GM12878 (cell line): Measurements from ENCODE around the gene ARL5A. TPM values are rescaled to one million over a fixed set of nuclear protein-coding genes. Genes with fewer than 3 reads are reported as not detected.

Experiments
- ATAC-seq: fragments of 200-7000 bp; cut with Tn5 transposase; 3 replicates; pipeline ENCODE4 v1.9.1; 2020; ENCODE audit warnings: mild to moderate bottlenecking, moderate library complexity
- BruUV-seq: library from RNA; stranded (reverse); fragments of 400-500 nt; replicated peaks from 2 replicates; lab custom pipeline; 2021; lab: Mats Ljungman, UMichigan
- CTCF ChIA-PET: fragments of 300-600 bp; sonication (Branson Sonifier 250); formaldehyde crosslinking; extraction: SDS; loops from one replicate; lab custom pipeline; 2021; ENCODE audit warnings: inconsistent platforms; lab: Yijun Ruan, JAX
- POLR2A ChIA-PET: fragments of 350-600 bp; formaldehyde crosslinking; extraction: SDS; loops from one replicate; lab custom pipeline; 2021; ENCODE audit warnings: inconsistent platforms; lab: Charles Lee
- RAD21 ChIA-PET: fragments of 300-600 bp; sonication (Branson Sonifier 250); formaldehyde crosslinking; loops from one replicate; lab custom pipeline; 2023; ENCODE audit warnings: antibody characterized with exemption; ENCODE audit not compliant: unreplicated experiment; lab: Charles Lee
- SMC1A ChIA-PET: fragments of 300-600 bp; sonication (Branson Sonifier 250); formaldehyde crosslinking; loops from one replicate; lab custom pipeline; 2023; ENCODE audit not compliant: unreplicated experiment, uncharacterized antibody; lab: Charles Lee
- DNase-seq: peaks from one replicate; pipeline ENCODE4 v3.0.0-alpha.2; 2011; ENCODE audit warnings: low read depth, low spot score
- FAIRE-seq: peaks from 3 replicates; lab custom pipeline; 2011; peaks lifted over from hg19 to GRCh38; lab: Jason Lieb, UNC
- H2AFZ ChIP-seq: 2 replicates; pipeline ENCODE4 v1.6.0; 2011; ENCODE audit warnings: low read depth, low read length, control low read depth; ENCODE audit not compliant: control insufficient read depth
- H3K27ac ChIP-seq: 2 replicates; pipeline ENCODE4 v1.5.1; 2011; ENCODE audit warnings: control low read depth; ENCODE audit not compliant: control insufficient read depth, insufficient read depth
- H3K27me3 ChIP-seq, 2 experiments: replicated peaks in 1 of 2; 2 replicates each; pipeline versions ENCODE4 v1.6.0 to v1.6.1; 2011; ENCODE audit warnings: low read length in 1 of 2; ENCODE audit not compliant: control insufficient read depth in 2 of 2, insufficient read depth in 2 of 2
- H3K36me3 ChIP-seq, 2 experiments: 2 replicates each; pipeline ENCODE4 v1.5.1; 2011; ENCODE audit warnings: low read length in 1 of 2; ENCODE audit not compliant: control insufficient read depth in 2 of 2, insufficient read depth in 2 of 2
- H3K4me1 ChIP-seq: 2 replicates; pipeline ENCODE4 v1.6.1; 2011; ENCODE audit warnings: mild to moderate bottlenecking, low read length, moderate library complexity, mixed read lengths; ENCODE audit not compliant: control insufficient read depth, insufficient read depth
- H3K4me2 ChIP-seq: 2 replicates; pipeline ENCODE4 v1.6.0; 2011; ENCODE audit warnings: control low read depth; ENCODE audit not compliant: control insufficient read depth, insufficient read depth
- H3K4me3 ChIP-seq: fragments of 200-600 bp; sonication (generic); 2 replicates; pipeline ENCODE4 v1.5.1; 2016
- H3K79me2 ChIP-seq: 2 replicates; pipeline ENCODE4 v1.6.0; 2011; ENCODE audit warnings: low read length; ENCODE audit not compliant: control insufficient read depth, insufficient read depth
- H3K9ac ChIP-seq: 2 replicates; pipeline ENCODE4 v1.8.0; 2011; ENCODE audit warnings: low read length, control low read depth, mixed read lengths; ENCODE audit not compliant: control insufficient read depth, insufficient read depth
- H3K9me3 ChIP-seq: replicated peaks from 3 replicates; pipeline ENCODE4 v1.5.1; 2011; ENCODE audit warnings: mild to moderate bottlenecking, low read length; ENCODE audit not compliant: control insufficient read depth, insufficient read depth
- H4K20me1 ChIP-seq: 2 replicates; pipeline ENCODE4 v1.6.0; 2011; ENCODE audit not compliant: control insufficient read depth, insufficient read depth
- EP300 ChIP-seq, 2 experiments: fragments of 150-350 bp in 1 of 2; IDR thresholded peaks; 2 replicates each; pipeline ENCODE4 v1.6.1; 2011 to 2012; ENCODE audit warnings: low read depth in 2 of 2, low read length in 2 of 2, borderline replicate concordance in 1 of 2, improper control_type of control experiment in 1 of 2, inconsistent platforms in 1 of 2; ENCODE audit not compliant: control insufficient read depth in 1 of 2
- KLF5 ChIP-seq: fragments of 450-650 bp; IDR thresholded peaks from 2 replicates; pipeline ENCODE4 v1.6.1; 2014; ENCODE audit warnings: mild to moderate bottlenecking; ENCODE audit not compliant: partially characterized antibody
- MLLT1 ChIP-seq: fragments of 450-650 bp; IDR thresholded peaks from 2 replicates; pipeline ENCODE4 v1.6.1; 2016; ENCODE audit warnings: mild to moderate bottlenecking
- NFXL1 ChIP-seq: fragments of 450-650 bp; IDR thresholded peaks from 2 replicates; pipeline ENCODE4 v1.6.1; 2017; ENCODE audit warnings: antibody characterized with exemption, mild to moderate bottlenecking, borderline replicate concordance
- NKRF ChIP-seq: fragments of 450-650 bp; conservative IDR thresholded peaks from 2 replicates; pipeline ENCODE4 v1.6.1; 2017; ENCODE audit warnings: mild to moderate bottlenecking, moderate library complexity
- PRDM15 ChIP-seq: fragments of 450-650 bp; formaldehyde crosslinking; IDR thresholded peaks from 2 replicates; pipeline ENCODE4 v1.4.0; 2020; ENCODE audit warnings: mild to moderate bottlenecking, moderate library complexity
- RELB ChIP-seq: fragments of 450-650 bp; IDR thresholded peaks from 2 replicates; pipeline ENCODE4 v1.6.1; 2017; ENCODE audit warnings: low read depth, mild to moderate bottlenecking, moderate library complexity
- SIN3A ChIP-seq: IDR thresholded peaks from 2 replicates; pipeline ENCODE4 v1.6.1; 2012; ENCODE audit warnings: low read depth, low read length, improper control_type of control experiment
- SREBF1 ChIP-seq: IDR thresholded peaks from 2 replicates; pipeline ENCODE4 v1.6.1; 2012; ENCODE audit warnings: mild to moderate bottlenecking, low read length
- USF2 ChIP-seq: IDR thresholded peaks from 2 replicates; pipeline ENCODE4 v1.6.1; 2011; ENCODE audit warnings: low read depth, low read length, improper control_type of control experiment, borderline replicate concordance
- ZNF384 ChIP-seq: IDR thresholded peaks from 2 replicates; pipeline ENCODE4 v1.6.1; 2012; ENCODE audit warnings: low read depth, mild to moderate bottlenecking, low read length, improper control_type of control experiment, borderline replicate concordance
- ZNF622 ChIP-seq: fragments of 450-650 bp; IDR thresholded peaks from 2 replicates; pipeline ENCODE4 v1.6.1; 2017; ENCODE audit warnings: mild to moderate bottlenecking, inconsistent platforms
- ZZZ3 ChIP-seq: IDR thresholded peaks from 2 replicates; pipeline ENCODE4 v1.6.1; 2011; ENCODE audit warnings: low read depth; ENCODE audit not compliant: control insufficient read depth, insufficient read length
- WGBS: methylation state at CpG from one replicate; pipeline ENCODE4 v1.1.6; 2016; ENCODE audit warnings: low lambda C conversion rate; ENCODE audit not compliant: insufficient replicate concordance, insufficient coverage; ENCODE audit errors: missing lambda C conversion rate; 5-methylcytosine and 5-hydroxymethylcytosine counted together
- in situ Hi-C: fragments of 300-500 bp; cut with MboI; formaldehyde crosslinking; loops from 9 replicates; pipeline ENCODE4 v1.14.3; 2018; ENCODE audit warnings: mixed read lengths
- intact Hi-C: fragments of 100-400 bp; cut with micrococcal nuclease; formaldehyde crosslinking; loops from one replicate; pipeline ENCODE4 v1.14.2; 2022; ENCODE audit not compliant: unreplicated experiment
- polyA plus RNA-seq, 11 experiments: library from polyadenylated mRNA; depleted of rRNA in 4 of 11; unstranded in 6 of 11; stranded (reverse) in 5 of 11; fragments of >200 nt; fragmentation: Nextera tagmentation in 4 of 11; fragmentation: Illumina TruSeq in 1 of 11; extraction: Ambion mirVana in 4 of 11; extraction: Trizol in 1 of 11; gene quantifications; 1 replicate in 1 of 11; 2 replicates in 10 of 11; pipeline versions ENCODE4 v1.2.1 to v1.2.3, GENCODE V29; 2011 to 2016; ENCODE audit warnings: inconsistent platforms in 2 of 11, missing spikeins in 2 of 11, low read depth in 1 of 11
- total RNA-seq, 4 experiments: library from RNA; depleted of rRNA in 3 of 4; stranded (reverse); fragments of >200 nt in 3 of 4; fragmentation: Illumina TruSeq in 1 of 4; extraction: Trizol in 1 of 4; gene quantifications; 2 replicates each; pipeline versions ENCODE4 v1.2.1 to v1.2.3, GENCODE V29; 2013 to 2021

Gene ARL5A
- total and polyA plus RNA-seq, 10 of the 15 experiments (the other 5 are each of a cell fraction or from before 2014, with no cell fraction given) = 9.4 to 52.9 (median 32.0) TPM

GRCh38 chr2:151761193-151761592, 67.0 kb downstream of the ARL5A start:
- Histone ChIP-seq H3K4me1 (no peaks in the 10 kb centered on the region), H3K27ac (no peak overlapping the region), H3K4me2 (no peak overlapping the region), H2AFZ (no peak overlapping the region), H4K20me1 (no peaks in the 10 kb centered on the region), H3K27me3 (no peaks in the 10 kb centered on the region), H3K79me2 (no peaks in the 10 kb centered on the region), H3K9me3 (no peaks in the 10 kb centered on the region), H3K9ac (no peak overlapping the region), H3K4me3 (no peak overlapping the region), H3K36me3 (no peaks in the 10 kb centered on the region)
- 90% methylated on average over 3 of the region's 3 CpGs for WGBS
- DNase-seq (no peak), ATAC-seq (no peak), FAIRE-seq (no peak)
- RAD21 ChIA-PET = no interaction called here
- intact Hi-C loops = no loop called here
- in situ Hi-C loops = no loop called here
- SMC1A ChIA-PET = no interaction called here
- POLR2A ChIA-PET = no interaction called here
- no peak for TF ChIP-seq ZNF384
- no peak for TF ChIP-seq EP300 (IDR thresholded peaks at IDR 0.05; ENCODE audit: borderline replicate concordance in 1 of 2, control insufficient read depth in 1 of 2, low read depth in 2 of 2, low read length in 2 of 2)
- TF ChIP-seq SIN3A = no peak
- TF ChIP-seq NKRF = no peak
- no peak for TF ChIP-seq ZZZ3
- TF ChIP-seq KLF5 = no peak
- no peak for TF ChIP-seq USF2
- no peak for TF ChIP-seq RELB
- TF ChIP-seq NFXL1 = no peak
- no peak for TF ChIP-seq MLLT1
- TF ChIP-seq ZNF622 = no peak
- TF ChIP-seq PRDM15 (CRISPR knock-in tag) = no peak
- TF ChIP-seq SREBF1 = no peak
- CTCF ChIA-PET = interaction anchor here (1.9 kb wide), 1 partner anchor 10 kb away, joined by 6 read pairs; no protein-coding TSS in a partner anchor
- no TSS peak for BruUV-seq
